Lung (tissue), 12 donors: Measurements from ENCODE around the gene STIM2. TPM values are rescaled to one million over a fixed set of nuclear protein-coding genes. Genes with fewer than 3 reads are reported as not detected.

Experiments
- ATAC-seq: fragments of 200-7000 bp; cut with Tn5 transposase; one replicate; pipeline ENCODE4 v1.9.1; 2020; ENCODE audit warnings: moderate number of reproducible peaks; ENCODE audit not compliant: insufficient read depth, low FRiP score
- DNase-seq, 3 donors: peaks; one replicate each; pipeline ENCODE4 v3.0.0-alpha.2; 2013 to 2017
- H3K27ac ChIP-seq, 2 donors: one replicate each; pipeline ENCODE4 v1.5.1; 2013; ENCODE audit warnings: mild to moderate bottlenecking in 2 of 2, moderate library complexity in 2 of 2, control low read depth in 1 of 2, inconsistent platforms in 1 of 2, low read depth in 1 of 2, low read length in 1 of 2
- H3K27me3 ChIP-seq, 3 donors: one replicate each; pipeline ENCODE4 v1.5.1; 2013; ENCODE audit warnings: low read length in 2 of 3; ENCODE audit not compliant: control insufficient read depth in 3 of 3, insufficient read depth in 3 of 3
- H3K36me3 ChIP-seq, 4 donors: one replicate each; pipeline ENCODE4 v1.5.1; 2013; ENCODE audit warnings: low read length in 4 of 4, mild to moderate bottlenecking in 1 of 4, moderate library complexity in 1 of 4; ENCODE audit not compliant: control insufficient read depth in 4 of 4, insufficient read depth in 4 of 4
- H3K4me1 ChIP-seq, 5 donors: one replicate each; pipeline ENCODE4 v1.5.1; 2013; ENCODE audit warnings: low read length in 5 of 5, mild to moderate bottlenecking in 2 of 5, moderate library complexity in 1 of 5; ENCODE audit not compliant: control insufficient read depth in 5 of 5, insufficient read depth in 5 of 5
- H3K4me3 ChIP-seq: one replicate; pipeline ENCODE4 v1.5.1; 2013; ENCODE audit warnings: mild to moderate bottlenecking, control low read depth, moderate library complexity
- H3K9ac ChIP-seq, 2 donors: one replicate each; pipeline ENCODE4 v1.5.1; 2013; ENCODE audit warnings: low read length in 2 of 2, control low read depth in 1 of 2; ENCODE audit not compliant: insufficient read depth in 1 of 2
- H3K9me3 ChIP-seq, 4 donors: one replicate each; pipeline ENCODE4 v1.5.1; 2013; ENCODE audit warnings: low read length in 3 of 4, mild to moderate bottlenecking in 1 of 4, moderate library complexity in 1 of 4; ENCODE audit not compliant: control insufficient read depth in 4 of 4, insufficient read depth in 3 of 4
- WGBS, 2 donors: extraction: QIAGEN DNeasy Blood & Tissue Kit; methylation state at CpG; one replicate each; pipeline ENCODE4 v1.1.7; 2013; 5-methylcytosine and 5-hydroxymethylcytosine counted together
- polyA plus RNA-seq, 2 donors: library from polyadenylated mRNA; stranded (reverse); fragments of 200-250 nt; gene quantifications; one replicate each; pipeline ENCODE4 v1.2.1, GENCODE V29; 2013
- total RNA-seq, 2 donors: library from RNA; depleted of rRNA in 1 of 2; stranded (reverse); fragments of >200 nt in 1 of 2; gene quantifications; one replicate each; pipeline ENCODE4 v1.2.1, GENCODE V29; 2014 to 2021
- TF ChIP-seq, protein P1 (sequence below): IDR thresholded peaks from 2 replicates; pipeline ENCODE4 v1.5.1; 2012; ENCODE audit warnings: mild to moderate bottlenecking; ENCODE audit errors: control extremely low read depth, extremely low read depth
- donor health status: control.
- donor health status: control.
- donor health status: Bipolar disorder and iron deficiency.
- donor health status: healthy.
- donor health status: DM: yes; HTN: yes; CAD: no.

STIM2 gene
- total and polyA plus RNA-seq, 4 donors = 12.7 to 35.5 (median 25.9) TPM

DNA sequence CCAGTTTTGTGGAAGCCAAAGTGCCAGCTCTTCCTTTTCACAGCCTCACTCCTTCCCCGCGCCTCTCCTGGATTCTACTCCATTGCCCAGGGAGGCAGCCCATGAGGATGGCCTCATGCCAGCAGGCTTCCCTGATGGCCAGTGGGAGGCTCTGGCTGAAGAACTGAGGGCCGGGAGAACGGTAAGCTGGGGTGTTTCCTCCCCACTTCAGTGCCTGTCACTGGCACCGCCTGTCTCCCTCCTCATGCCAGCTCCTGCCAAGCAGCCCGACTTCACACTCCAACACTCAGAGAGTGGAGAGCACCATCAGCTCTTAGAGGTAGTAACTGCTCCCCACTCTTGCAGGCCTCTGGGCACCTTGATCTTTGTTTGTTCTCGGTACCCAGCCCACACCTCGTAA is 46.9 kb upstream of the STIM2 start:
- ATAC-seq = no peak
- no peaks in the 10 kb centered on the region for H3K36me3 ChIP-seq
- no peaks in the 10 kb centered on the region for H3K27me3 ChIP-seq
- TF ChIP-seq, protein P1, sequence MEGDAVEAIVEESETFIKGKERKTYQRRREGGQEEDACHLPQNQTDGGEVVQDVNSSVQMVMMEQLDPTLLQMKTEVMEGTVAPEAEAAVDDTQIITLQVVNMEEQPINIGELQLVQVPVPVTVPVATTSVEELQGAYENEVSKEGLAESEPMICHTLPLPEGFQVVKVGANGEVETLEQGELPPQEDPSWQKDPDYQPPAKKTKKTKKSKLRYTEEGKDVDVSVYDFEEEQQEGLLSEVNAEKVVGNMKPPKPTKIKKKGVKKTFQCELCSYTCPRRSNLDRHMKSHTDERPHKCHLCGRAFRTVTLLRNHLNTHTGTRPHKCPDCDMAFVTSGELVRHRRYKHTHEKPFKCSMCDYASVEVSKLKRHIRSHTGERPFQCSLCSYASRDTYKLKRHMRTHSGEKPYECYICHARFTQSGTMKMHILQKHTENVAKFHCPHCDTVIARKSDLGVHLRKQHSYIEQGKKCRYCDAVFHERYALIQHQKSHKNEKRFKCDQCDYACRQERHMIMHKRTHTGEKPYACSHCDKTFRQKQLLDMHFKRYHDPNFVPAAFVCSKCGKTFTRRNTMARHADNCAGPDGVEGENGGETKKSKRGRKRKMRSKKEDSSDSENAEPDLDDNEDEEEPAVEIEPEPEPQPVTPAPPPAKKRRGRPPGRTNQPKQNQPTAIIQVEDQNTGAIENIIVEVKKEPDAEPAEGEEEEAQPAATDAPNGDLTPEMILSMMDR = no peak
- H3K9ac ChIP-seq = no peak overlapping the region
- H3K27ac ChIP-seq = peak overlapping the region; percentile 10 to 67
- 67 to 78% methylated on average over 8 of the region's 8 CpGs for WGBS, 2 donors
- H3K4me3 ChIP-seq = no peak overlapping the region
- peaks cover 0 to 2% (median 0%) of the 10 kb centered on the region in 4 donors for H3K9me3 ChIP-seq
- H3K4me1 ChIP-seq = peaks cover 0 to 14% (median 4%) of the 10 kb centered on the region in 5 donors
- DNase-seq = peak; percentile 20 to 47 (median 24)

DNA sequence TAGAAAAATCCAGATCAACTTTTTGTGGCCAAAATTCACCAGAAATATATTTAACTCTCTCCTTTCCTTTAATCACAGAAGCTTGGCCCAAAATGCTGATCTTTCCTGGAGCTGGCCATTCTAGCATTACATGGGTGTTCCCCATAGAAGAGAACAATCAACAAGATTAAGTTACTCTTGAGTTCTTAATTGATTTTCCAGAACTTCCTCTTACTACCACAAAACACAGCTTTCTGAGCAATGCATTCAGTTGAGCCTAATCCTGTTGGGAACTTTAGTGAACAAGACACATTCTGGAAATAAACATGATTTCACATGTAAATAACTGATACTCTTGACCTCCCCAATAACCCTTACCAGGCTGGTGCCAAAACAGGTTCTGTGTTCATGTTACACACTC is 45.4 kb upstream of the STIM2 start:
- Histone ChIP-seq H3K4me1 (peaks cover 0 to 9% (median 4%) of the 10 kb centered on the region in 5 donors), H3K27ac (peak overlapping the region in 1 of 2 donors; percentile 63), H3K4me3 (no peak overlapping the region), H3K36me3 (no peaks in the 10 kb centered on the region), H3K9ac (no peak overlapping the region), H3K9me3 (peaks cover 0 to 2% (median 0%) of the 10 kb centered on the region in 4 donors), H3K27me3 (no peaks in the 10 kb centered on the region)
- ATAC-seq = no peak
- TF ChIP-seq, protein P1 = no peak
- no peak for DNase-seq

DNA sequence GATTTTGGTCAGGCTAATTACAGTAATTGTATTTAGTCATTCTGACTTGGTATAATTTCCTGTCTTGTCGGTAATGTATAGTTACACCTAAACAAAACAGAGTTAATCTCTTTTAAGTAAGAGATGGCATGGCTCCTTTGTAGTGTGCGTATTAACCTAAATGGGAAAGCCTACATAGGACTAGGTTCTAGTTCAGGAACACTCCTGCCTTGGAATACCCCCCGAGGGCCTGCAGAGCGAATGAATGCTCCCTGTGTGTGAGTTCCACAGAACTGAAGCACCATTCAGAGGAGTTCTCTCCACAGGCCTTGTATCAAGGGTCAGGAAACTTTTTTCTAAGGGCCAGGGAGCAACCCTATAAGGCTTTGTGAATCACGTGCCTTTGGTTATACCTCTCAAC is 44.9 kb upstream of the STIM2 start:
- DNase-seq (no peak), ATAC-seq (no peak)
- peaks cover 0 to 2% (median 0%) of the 10 kb centered on the region in 4 donors for H3K9me3 ChIP-seq
- 84 to 92% methylated on average over 5 of the region's 5 CpGs for WGBS, 2 donors
- peak overlapping the region in 1 of 2 donors; percentile 63 for H3K27ac ChIP-seq
- H3K9ac ChIP-seq = no peak overlapping the region
- peaks cover 0 to 9% (median 4%) of the 10 kb centered on the region in 5 donors for H3K4me1 ChIP-seq
- TF ChIP-seq, protein P1 = no peak
- H3K36me3 ChIP-seq = no peaks in the 10 kb centered on the region
- H3K27me3 ChIP-seq = no peaks in the 10 kb centered on the region
- no peak overlapping the region for H3K4me3 ChIP-seq

DNA sequence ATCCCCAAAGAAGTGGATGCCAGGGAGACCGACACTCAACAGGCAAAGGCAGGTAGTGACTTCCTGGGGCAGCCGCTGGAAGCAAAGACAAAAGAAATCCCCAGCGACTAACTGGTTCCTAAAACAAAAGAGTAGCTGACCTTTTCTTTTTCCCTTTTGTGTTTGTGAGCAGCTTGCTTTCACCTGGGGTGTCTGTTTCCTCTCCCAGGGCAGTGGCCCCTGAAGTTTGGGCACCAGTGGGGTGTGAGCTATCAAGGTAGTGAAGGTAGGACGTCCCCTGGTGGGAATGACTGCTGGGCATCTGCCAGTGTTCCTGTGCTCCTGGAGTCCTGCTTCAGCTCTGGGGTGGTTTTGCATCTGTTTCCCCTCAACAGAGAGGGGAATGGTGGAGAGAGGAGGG is 41.6 kb upstream of the STIM2 start:
- Histone ChIP-seq H3K36me3 (no peaks in the 10 kb centered on the region), H3K27ac (no peak overlapping the region), H3K4me3 (no peak overlapping the region), H3K4me1 (peaks cover 0 to 5% (median 2%) of the 10 kb centered on the region in 5 donors), H3K9ac (no peak overlapping the region), H3K27me3 (no peaks in the 10 kb centered on the region), H3K9me3 (peaks cover 0 to 2% (median 0%) of the 10 kb centered on the region in 4 donors)
- TF ChIP-seq, protein P1 = no peak
- no peak for DNase-seq
- 74 to 77% methylated on average over 4 of the region's 4 CpGs for whole genome bisulfite sequencing, 2 donors
- no peak for ATAC-seq
